H9 (cell line): ENCODE measurements around the gene DERA. TPM values are rescaled to one million over a fixed set of nuclear protein-coding genes. Genes with fewer than 3 reads are reported as not detected.

Experiments
- DNase-seq: peaks from one replicate; pipeline ENCODE4 v3.0.0-alpha.2; 2017
- H2AFZ ChIP-seq: one replicate; pipeline ENCODE4 v1.6.1; 2013; ENCODE audit warnings: mild to moderate bottlenecking, low read length, control low read depth, moderate library complexity
- H2AK5ac ChIP-seq: 2 replicates; pipeline ENCODE4 v1.6.1; 2013; ENCODE audit warnings: low read length, control low read depth, mixed read lengths; ENCODE audit not compliant: insufficient read length
- H2BK120ac ChIP-seq: one replicate; pipeline ENCODE4 v1.6.1; 2013; ENCODE audit warnings: low read depth, mild to moderate bottlenecking, low read length, control low read depth, inconsistent platforms; ENCODE audit not compliant: poor library complexity, severe bottlenecking
- H2BK12ac ChIP-seq: 2 replicates; pipeline ENCODE4 v1.6.1; 2013; ENCODE audit warnings: low read length, control low read depth, mixed read lengths, low read depth; ENCODE audit not compliant: insufficient read length
- H2BK15ac ChIP-seq: 2 replicates; pipeline ENCODE4 v1.6.1; 2013; ENCODE audit warnings: low read depth, low read length, control low read depth
- H2BK20ac ChIP-seq: one replicate; pipeline ENCODE4 v1.6.1; 2013; ENCODE audit warnings: low read depth, mild to moderate bottlenecking, low read length, control low read depth, inconsistent platforms; ENCODE audit not compliant: poor library complexity, severe bottlenecking
- H2BK5ac ChIP-seq: 2 replicates; pipeline ENCODE4 v1.6.1; 2013; ENCODE audit warnings: low read length, control low read depth, mixed read lengths; ENCODE audit not compliant: insufficient read length
- H3K14ac ChIP-seq: 2 replicates; pipeline ENCODE4 v1.6.1; 2013; ENCODE audit warnings: low read length, control low read depth; ENCODE audit not compliant: insufficient read depth
- H3K18ac ChIP-seq: 2 replicates; pipeline ENCODE4 v1.6.1; 2013; ENCODE audit warnings: low read depth, mild to moderate bottlenecking, mixed read lengths, low read length, control low read depth; ENCODE audit not compliant: insufficient read length
- H3K23ac ChIP-seq: 2 replicates; pipeline ENCODE4 v1.6.1; 2013; ENCODE audit warnings: low read length, control low read depth, mixed read lengths, low read depth; ENCODE audit not compliant: insufficient read length
- H3K23me2 ChIP-seq: 2 replicates; pipeline ENCODE4 v1.6.1; 2013; ENCODE audit warnings: low read depth, mild to moderate bottlenecking, mixed read lengths, low read length, control low read depth; ENCODE audit not compliant: insufficient read length, poor library complexity, severe bottlenecking
- H3K27ac ChIP-seq: 2 replicates; pipeline ENCODE4 v1.5.1; 2013; ENCODE audit warnings: low read length, control low read depth, mixed read lengths, low read depth; ENCODE audit not compliant: insufficient read length
- H3K27me3 ChIP-seq: 2 replicates; pipeline ENCODE4 v1.6.1; 2013; ENCODE audit warnings: low read length, control low read depth, inconsistent platforms; ENCODE audit not compliant: insufficient read depth
- H3K4ac ChIP-seq: 2 replicates; pipeline ENCODE4 v1.6.1; 2013; ENCODE audit warnings: low read depth, mild to moderate bottlenecking, control low read depth, inconsistent platforms, low read length, moderate library complexity
- H3K4me1 ChIP-seq: 2 replicates; pipeline ENCODE4 v1.6.1; 2013; ENCODE audit warnings: low read length, control low read depth, inconsistent platforms; ENCODE audit not compliant: insufficient read depth
- H3K4me2 ChIP-seq: 2 replicates; pipeline ENCODE4 v1.6.1; 2013; ENCODE audit warnings: low read length, control low read depth, mixed read lengths; ENCODE audit not compliant: insufficient read length, insufficient read depth
- H3K56ac ChIP-seq: 2 replicates; pipeline ENCODE4 v1.6.1; 2013; ENCODE audit warnings: low read depth, mild to moderate bottlenecking, mixed read lengths, low read length, control low read depth; ENCODE audit not compliant: insufficient read length
- H3K79me1 ChIP-seq: 2 replicates; pipeline ENCODE4 v1.6.1; 2013; ENCODE audit warnings: low read depth, mild to moderate bottlenecking, moderate library complexity, low read length, control low read depth, inconsistent platforms; ENCODE audit not compliant: insufficient read depth, poor library complexity, severe bottlenecking
- H3K79me2 ChIP-seq: 2 replicates; pipeline ENCODE4 v1.6.1; 2013; ENCODE audit warnings: low read length, control low read depth, inconsistent platforms; ENCODE audit not compliant: insufficient read depth
- H3K9ac ChIP-seq: 2 replicates; pipeline ENCODE4 v1.6.1; 2013; ENCODE audit warnings: low read length, control low read depth, mixed read lengths; ENCODE audit not compliant: insufficient read length; ENCODE audit errors: extremely low read depth
- H3K9me3 ChIP-seq: one replicate; pipeline ENCODE4 v1.6.1; 2013; ENCODE audit warnings: low read depth, low read length, inconsistent platforms; ENCODE audit not compliant: control insufficient read depth
- H3T11ph ChIP-seq: one replicate; pipeline ENCODE4 v1.6.1; 2013; ENCODE audit warnings: mild to moderate bottlenecking, low read length, control low read depth, inconsistent platforms
- H4K20me1 ChIP-seq: one replicate; pipeline ENCODE4 v1.6.1; 2013; ENCODE audit not compliant: control insufficient read depth, insufficient read length, insufficient read depth
- H4K5ac ChIP-seq: 2 replicates; pipeline ENCODE4 v1.6.1; 2013; ENCODE audit warnings: low read depth, mild to moderate bottlenecking, mixed read lengths, low read length, control low read depth; ENCODE audit not compliant: insufficient read length
- H4K8ac ChIP-seq: replicated peaks from 2 replicates; pipeline ENCODE4 v1.6.1; 2013; ENCODE audit warnings: low read length, control low read depth, mixed read lengths, low read depth; ENCODE audit not compliant: insufficient read length
- H4K91ac ChIP-seq: 2 replicates; pipeline ENCODE4 v1.6.1; 2013; ENCODE audit warnings: low read depth, mild to moderate bottlenecking, moderate library complexity, mixed read lengths, low read length, control low read depth; ENCODE audit not compliant: insufficient read length
- H3K27ac Mint-ChIP-seq, 3 experiments: 2 replicates in 2 of 3; 3 replicates in 1 of 3; pipeline ENCODE4 v1.8.0; 2020 to 2021; ENCODE audit warnings: mixed read lengths in 3 of 3, mild to moderate bottlenecking in 1 of 3, moderate library complexity in 1 of 3
- H3K27me3 Mint-ChIP-seq: 2 replicates; pipeline ENCODE4 v1.8.0; 2021; ENCODE audit warnings: low read depth, mild to moderate bottlenecking, moderate library complexity, mixed read lengths
- H3K36me3 Mint-ChIP-seq, 3 experiments: 2 replicates in 2 of 3; 3 replicates in 1 of 3; pipeline ENCODE4 v1.8.0; 2020 to 2021; ENCODE audit warnings: low read depth in 3 of 3, mixed read lengths in 3 of 3; ENCODE audit not compliant: insufficient read depth in 1 of 3
- H3K4me1 Mint-ChIP-seq, 2 experiments: 2 replicates each; pipeline ENCODE4 v1.8.0; 2020; ENCODE audit warnings: mixed read lengths in 2 of 2
- H3K4me3 Mint-ChIP-seq, 2 experiments: 2 replicates in 1 of 2; 3 replicates in 1 of 2; pipeline ENCODE4 v1.8.0; 2020 to 2021; ENCODE audit warnings: mild to moderate bottlenecking in 2 of 2, mixed read lengths in 2 of 2, moderate library complexity in 1 of 2
- H3K9me3 Mint-ChIP-seq, 2 experiments: 2 replicates in 1 of 2; 3 replicates in 1 of 2; pipeline ENCODE4 v1.8.0; 2020; ENCODE audit warnings: mild to moderate bottlenecking in 2 of 2, mixed read lengths in 2 of 2, moderate library complexity in 1 of 2
- total RNA-seq: library from RNA; stranded (reverse); gene quantifications from 2 replicates; pipeline ENCODE4 v1.2.1, GENCODE V29; 2021
- TF ChIP-seq, protein P1 (sequence below): fragments of 200-600 bp; sonication (generic); conservative IDR thresholded peaks from 3 replicates; pipeline ENCODE4 v1.8.0; 2021; ENCODE audit warnings: antibody characterized with exemption, mild to moderate bottlenecking

DERA gene
- total RNA-seq, 1 experiment from 2014 or later: 20.9 TPM

GRCh38 chr12:15937902-15938301, 26.8 kb downstream of the DERA start:
- Histone ChIP-seq H3K4me2 (no peak overlapping the region), H4K5ac (no peak overlapping the region), H3K56ac (no peak overlapping the region), H3K4ac (no peak overlapping the region), H2BK20ac (no peak overlapping the region), H3T11ph (no peak overlapping the region), H3K9me3 (no peaks in the 10 kb centered on the region), H2BK120ac (no peak overlapping the region), H2AK5ac (no peak overlapping the region), H3K18ac (no peak overlapping the region), H4K20me1 (no peaks in the 10 kb centered on the region), H3K79me2 (no peaks in the 10 kb centered on the region), H3K23ac (no peak overlapping the region), H3K14ac (no peak overlapping the region), H3K4me1 (no peaks in the 10 kb centered on the region), H2BK15ac (no peak overlapping the region), H3K9ac (no peak overlapping the region), H2AFZ (no peak overlapping the region), H3K23me2 (no peaks in the 10 kb centered on the region), H3K79me1 (no peaks in the 10 kb centered on the region), H4K91ac (no peak overlapping the region), H3K27ac (no peak overlapping the region), H3K27me3 (no peaks in the 10 kb centered on the region), H2BK12ac (no peak overlapping the region), H2BK5ac (no peak overlapping the region), H4K8ac (no peak overlapping the region)
- TF ChIP-seq, protein P1, sequence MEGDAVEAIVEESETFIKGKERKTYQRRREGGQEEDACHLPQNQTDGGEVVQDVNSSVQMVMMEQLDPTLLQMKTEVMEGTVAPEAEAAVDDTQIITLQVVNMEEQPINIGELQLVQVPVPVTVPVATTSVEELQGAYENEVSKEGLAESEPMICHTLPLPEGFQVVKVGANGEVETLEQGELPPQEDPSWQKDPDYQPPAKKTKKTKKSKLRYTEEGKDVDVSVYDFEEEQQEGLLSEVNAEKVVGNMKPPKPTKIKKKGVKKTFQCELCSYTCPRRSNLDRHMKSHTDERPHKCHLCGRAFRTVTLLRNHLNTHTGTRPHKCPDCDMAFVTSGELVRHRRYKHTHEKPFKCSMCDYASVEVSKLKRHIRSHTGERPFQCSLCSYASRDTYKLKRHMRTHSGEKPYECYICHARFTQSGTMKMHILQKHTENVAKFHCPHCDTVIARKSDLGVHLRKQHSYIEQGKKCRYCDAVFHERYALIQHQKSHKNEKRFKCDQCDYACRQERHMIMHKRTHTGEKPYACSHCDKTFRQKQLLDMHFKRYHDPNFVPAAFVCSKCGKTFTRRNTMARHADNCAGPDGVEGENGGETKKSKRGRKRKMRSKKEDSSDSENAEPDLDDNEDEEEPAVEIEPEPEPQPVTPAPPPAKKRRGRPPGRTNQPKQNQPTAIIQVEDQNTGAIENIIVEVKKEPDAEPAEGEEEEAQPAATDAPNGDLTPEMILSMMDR: no peak
- Mint-ChIP-seq H3K36me3 (peaks cover 0 to 7% (median 5%) of the 10 kb centered on the region in 3 experiments; a peak in 2 of 7 replicates), H3K4me1 (peaks cover 16% of the 10 kb centered on the region in 2 experiments), H3K4me3 (no peak overlapping the region), H3K9me3 (peaks cover 0 to 2% of the 10 kb centered on the region in 2 experiments; a peak in 2 of 5 replicates), H3K27ac (no peak overlapping the region), H3K27me3 (no peaks in the 10 kb centered on the region)
- no peak for DNase-seq
